ENCODE measurements around the gene SMARCD3.

DNA sequence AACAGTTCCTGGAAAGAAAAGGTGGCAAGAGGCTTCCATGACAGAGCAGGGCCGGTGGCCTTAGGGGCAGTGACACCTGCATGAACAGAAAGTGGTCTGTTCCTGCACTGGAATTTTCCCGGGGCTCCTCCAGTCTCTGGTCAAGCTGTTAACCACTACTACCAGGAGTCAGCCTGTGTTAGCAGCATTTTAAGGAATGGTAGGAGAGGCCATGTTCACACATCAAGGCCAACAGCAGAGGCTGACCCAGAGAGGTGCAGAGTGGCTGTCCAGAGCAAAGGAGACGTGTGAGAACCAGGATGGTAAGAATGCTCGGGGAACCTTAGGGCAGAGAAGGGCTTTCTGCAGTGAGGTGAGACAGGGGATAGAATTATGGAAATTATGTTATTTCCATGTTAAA, 46.7 kb downstream of the SMARCD3 start:
- TF ChIP-seq, protein P1, sequence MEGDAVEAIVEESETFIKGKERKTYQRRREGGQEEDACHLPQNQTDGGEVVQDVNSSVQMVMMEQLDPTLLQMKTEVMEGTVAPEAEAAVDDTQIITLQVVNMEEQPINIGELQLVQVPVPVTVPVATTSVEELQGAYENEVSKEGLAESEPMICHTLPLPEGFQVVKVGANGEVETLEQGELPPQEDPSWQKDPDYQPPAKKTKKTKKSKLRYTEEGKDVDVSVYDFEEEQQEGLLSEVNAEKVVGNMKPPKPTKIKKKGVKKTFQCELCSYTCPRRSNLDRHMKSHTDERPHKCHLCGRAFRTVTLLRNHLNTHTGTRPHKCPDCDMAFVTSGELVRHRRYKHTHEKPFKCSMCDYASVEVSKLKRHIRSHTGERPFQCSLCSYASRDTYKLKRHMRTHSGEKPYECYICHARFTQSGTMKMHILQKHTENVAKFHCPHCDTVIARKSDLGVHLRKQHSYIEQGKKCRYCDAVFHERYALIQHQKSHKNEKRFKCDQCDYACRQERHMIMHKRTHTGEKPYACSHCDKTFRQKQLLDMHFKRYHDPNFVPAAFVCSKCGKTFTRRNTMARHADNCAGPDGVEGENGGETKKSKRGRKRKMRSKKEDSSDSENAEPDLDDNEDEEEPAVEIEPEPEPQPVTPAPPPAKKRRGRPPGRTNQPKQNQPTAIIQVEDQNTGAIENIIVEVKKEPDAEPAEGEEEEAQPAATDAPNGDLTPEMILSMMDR (IDR thresholded peaks at IDR 0.05): no peak
- TF ChIP-seq POLR2A (IDR thresholded peaks at IDR 0.05): no peak

Data from uterus (tissue), 2 donors.